BE2C (cell line): ENCODE data around the gene TRAPPC2.
"Not testable (repeated sequence)": the region's sequence is repeated elsewhere in the genome, so short reads cannot be mapped to it uniquely, and the experiment has no call there.

Source experiments
- DNase-seq: peaks from one replicate; pipeline ENCODE4 v3.0.0-alpha.2; 2020
- H3K27me3 ChIP-seq: fragments of 250-450 bp; sonication (Bioruptor Pico); 2 replicates; pipeline ENCODE4 v1.5.1; 2020; ENCODE audit warnings: mild to moderate bottlenecking
- H3K36me3 ChIP-seq: fragments of 250-450 bp; sonication (Bioruptor Pico); 2 replicates; pipeline ENCODE4 v1.5.1; 2020; ENCODE audit warnings: mild to moderate bottlenecking
- H3K4me1 ChIP-seq: fragments of 250-450 bp; sonication (Bioruptor Pico); 2 replicates; pipeline ENCODE4 v1.5.1; 2020
- H3K4me3 ChIP-seq: 2 replicates; pipeline ENCODE4 v1.5.1; 2011; ENCODE audit warnings: low read depth, low read length
- H3K9me3 ChIP-seq: fragments of 250-450 bp; sonication (Bioruptor Pico); 2 replicates; pipeline ENCODE4 v1.5.1; 2020
- CTCF ChIP-seq: IDR thresholded peaks from 2 replicates; pipeline ENCODE4 v1.5.1; 2012; ENCODE audit warnings: mild to moderate bottlenecking, low read depth, low read length

Gene TRAPPC2

GRCh38 chrX:13681595-13681994 lies 52.8 kb downstream of the TRAPPC2 start:
- TF ChIP-seq CTCF, result no peak
- Histone ChIP-seq H3K9me3 (no peaks in the 10 kb centered on the region), H3K4me3 (no peak overlapping the region), H3K4me1 (no peaks in the 10 kb centered on the region), H3K27me3 (no peaks in the 10 kb centered on the region), H3K36me3 (no peaks in the 10 kb centered on the region)
- no peak for DNase-seq

- H3K27me3 ChIP-seq, result not testable (repeated sequence)
These were observed 54.7 kb downstream of the TRAPPC2 start for GRCh38 chrX:13679700-13680099.

GRCh38 chrX:13676885-13677284 lies 57.5 kb downstream of the TRAPPC2 start:
- H3K27me3 ChIP-seq, result no peaks in the 10 kb centered on the region
- no peak for TF ChIP-seq CTCF
- no peak for DNase-seq
- no peaks in the 10 kb centered on the region for H3K9me3 ChIP-seq
- no peaks in the 10 kb centered on the region for H3K4me1 ChIP-seq
- H3K4me3 ChIP-seq, result no peak overlapping the region
- H3K36me3 ChIP-seq, result no peaks in the 10 kb centered on the region

More at GRCh38 chrX:13679700-13680099, 54.7 kb downstream of the TRAPPC2 start:
- H3K4me3 ChIP-seq, H3K9me3 ChIP-seq, DNase-seq, H3K36me3 ChIP-seq, H3K4me1 ChIP-seq: not testable (repeated sequence)

- Histone ChIP-seq H3K9me3 (no peaks in the 10 kb centered on the region), H3K4me1 (no peaks in the 10 kb centered on the region), H3K4me3 (no peak overlapping the region), H3K36me3 (no peaks in the 10 kb centered on the region), H3K27me3 (no peaks in the 10 kb centered on the region)
- TF ChIP-seq CTCF, result no peak
- DNase-seq, result no peak
These were observed 61.4 kb downstream of the TRAPPC2 start for GRCh38 chrX:13673016-13673415.

GRCh38 chrX:13670197-13670596 lies 64.2 kb downstream of the TRAPPC2 start:
- no peaks in the 10 kb centered on the region for H3K36me3 ChIP-seq
- H3K4me3 ChIP-seq, result no peak overlapping the region
- H3K4me1 ChIP-seq, result no peaks in the 10 kb centered on the region

GRCh38 chrX:13669755-13670154 lies 64.7 kb downstream of the TRAPPC2 start:
- H3K4me3 ChIP-seq, H3K27me3 ChIP-seq, H3K4me1 ChIP-seq, DNase-seq, H3K36me3 ChIP-seq, H3K9me3 ChIP-seq: not testable (repeated sequence)

More at GRCh38 chrX:13670197-13670596, 64.2 kb downstream of the TRAPPC2 start:
- no peak for TF ChIP-seq CTCF
- DNase-seq, result no peak
- Histone ChIP-seq H3K9me3 (no peaks in the 10 kb centered on the region), H3K27me3 (no peaks in the 10 kb centered on the region)

GRCh38 chrX:13669246-13669737 lies 65.1 kb downstream of the TRAPPC2 start:
- no peaks in the 10 kb centered on the region for H3K9me3 ChIP-seq
- H3K27me3 ChIP-seq, result no peaks in the 10 kb centered on the region
- no peak for DNase-seq
- TF ChIP-seq CTCF, result no peak
- H3K36me3 ChIP-seq, result no peaks in the 10 kb centered on the region
- H3K4me3 ChIP-seq, result no peak overlapping the region
- no peaks in the 10 kb centered on the region for H3K4me1 ChIP-seq
